ENCODE results near the gene CHRNA7.

DNA sequence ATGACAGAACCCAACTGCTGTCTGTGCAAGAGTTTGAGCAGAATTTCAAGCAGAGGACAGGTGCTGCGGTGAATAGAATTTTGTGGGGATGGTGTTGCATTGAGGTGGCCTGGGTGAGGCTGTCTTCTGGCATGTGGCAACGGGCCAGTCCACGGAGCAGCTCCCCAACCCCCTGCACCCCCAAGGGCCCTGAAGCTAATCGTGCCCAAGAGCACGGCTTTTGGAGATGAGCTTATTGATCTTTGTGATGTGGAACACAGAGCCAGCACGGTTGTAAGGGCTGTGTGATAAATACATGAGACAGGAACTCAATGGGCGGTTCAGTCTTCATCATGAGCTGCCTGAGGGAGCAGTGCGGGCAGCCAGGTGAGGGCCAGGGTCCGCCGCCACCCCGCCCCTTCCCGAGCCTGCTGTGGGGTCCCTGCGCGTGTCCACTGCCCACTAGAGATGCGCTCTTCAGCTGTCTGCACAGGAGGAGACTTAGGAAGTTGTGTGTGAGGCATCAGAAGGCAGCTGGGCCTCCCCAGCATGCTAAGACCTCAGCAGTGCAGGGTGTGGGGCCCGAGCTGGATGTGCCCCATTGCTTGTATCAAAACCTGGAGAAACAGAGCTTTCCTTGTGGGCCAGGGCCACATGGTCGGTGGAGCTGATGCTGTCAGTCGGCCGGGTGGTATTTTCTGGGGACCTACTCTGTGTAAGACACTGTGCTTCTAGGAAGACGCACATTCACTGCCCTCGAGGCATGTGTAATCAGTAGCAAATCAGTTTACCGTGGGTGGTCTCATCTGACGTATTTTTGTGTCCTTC lies 90.5 kb downstream of the CHRNA7 start:
- no peak for TF ChIP-seq CTCF (IDR thresholded peaks at IDR 0.05)
- TF ChIP-seq, protein P1, sequence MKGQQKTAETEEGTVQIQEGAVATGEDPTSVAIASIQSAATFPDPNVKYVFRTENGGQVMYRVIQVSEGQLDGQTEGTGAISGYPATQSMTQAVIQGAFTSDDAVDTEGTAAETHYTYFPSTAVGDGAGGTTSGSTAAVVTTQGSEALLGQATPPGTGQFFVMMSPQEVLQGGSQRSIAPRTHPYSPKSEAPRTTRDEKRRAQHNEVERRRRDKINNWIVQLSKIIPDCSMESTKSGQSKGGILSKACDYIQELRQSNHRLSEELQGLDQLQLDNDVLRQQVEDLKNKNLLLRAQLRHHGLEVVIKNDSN (IDR thresholded peaks at IDR 0.05; ENCODE audit: borderline replicate concordance, low read depth), result no peak
- TF ChIP-seq POLR2AphosphoS5 (IDR thresholded peaks at IDR 0.05; ENCODE audit: low read depth, low read length), result no peak

Data from SK-N-SH (cell line).